OCI-LY3 (cell line): ENCODE measurements around the gene UBE3D.

Experiments
- EZH2phosphoT487 ChIP-seq: fragments of 200-600 bp; shearing (Covaris generic); IDR thresholded peaks from 2 replicates; pipeline ENCODE4 v1.6.1; 2018; ENCODE audit warnings: antibody characterized with exemption, mixed run types, low read depth
- TF ChIP-seq, protein P1 (sequence below): fragments of 200-600, 300-600 bp; sonication (generic); IDR thresholded peaks from 2 replicates; pipeline ENCODE4 v1.5.1; 2014; ENCODE audit warnings: antibody characterized with exemption, low read length, low read depth

DNA sequence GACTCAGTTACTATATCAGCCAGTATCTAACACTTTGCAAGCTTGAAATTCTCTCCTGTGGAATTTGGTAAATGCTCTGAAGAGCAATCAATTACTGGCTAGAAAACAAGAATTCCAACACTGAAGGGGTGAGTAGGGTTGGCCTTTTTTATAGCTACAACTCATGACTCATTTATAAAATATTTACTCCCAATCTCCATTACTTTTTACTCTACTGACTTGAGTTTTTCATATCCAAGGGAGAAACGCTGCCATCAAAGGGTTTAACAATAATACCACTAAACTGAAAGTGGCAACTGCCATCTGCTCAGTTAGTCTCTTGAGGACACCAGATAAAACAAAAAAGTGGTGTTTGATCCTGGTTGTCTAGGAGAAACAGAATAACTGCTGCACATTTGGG, 203.1 kb downstream of the UBE3D start:
- no peak for TF ChIP-seq EZH2phosphoT487
- TF ChIP-seq, protein P1, sequence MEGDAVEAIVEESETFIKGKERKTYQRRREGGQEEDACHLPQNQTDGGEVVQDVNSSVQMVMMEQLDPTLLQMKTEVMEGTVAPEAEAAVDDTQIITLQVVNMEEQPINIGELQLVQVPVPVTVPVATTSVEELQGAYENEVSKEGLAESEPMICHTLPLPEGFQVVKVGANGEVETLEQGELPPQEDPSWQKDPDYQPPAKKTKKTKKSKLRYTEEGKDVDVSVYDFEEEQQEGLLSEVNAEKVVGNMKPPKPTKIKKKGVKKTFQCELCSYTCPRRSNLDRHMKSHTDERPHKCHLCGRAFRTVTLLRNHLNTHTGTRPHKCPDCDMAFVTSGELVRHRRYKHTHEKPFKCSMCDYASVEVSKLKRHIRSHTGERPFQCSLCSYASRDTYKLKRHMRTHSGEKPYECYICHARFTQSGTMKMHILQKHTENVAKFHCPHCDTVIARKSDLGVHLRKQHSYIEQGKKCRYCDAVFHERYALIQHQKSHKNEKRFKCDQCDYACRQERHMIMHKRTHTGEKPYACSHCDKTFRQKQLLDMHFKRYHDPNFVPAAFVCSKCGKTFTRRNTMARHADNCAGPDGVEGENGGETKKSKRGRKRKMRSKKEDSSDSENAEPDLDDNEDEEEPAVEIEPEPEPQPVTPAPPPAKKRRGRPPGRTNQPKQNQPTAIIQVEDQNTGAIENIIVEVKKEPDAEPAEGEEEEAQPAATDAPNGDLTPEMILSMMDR = no peak
